KG1 (cell line): Measurements from ENCODE around the gene MGLL.

Experiments
- DNase-seq: peaks from one replicate; lab custom pipeline; 2025; lab: John Stamatoyannopoulos, UW

Gene MGLL

DNA sequence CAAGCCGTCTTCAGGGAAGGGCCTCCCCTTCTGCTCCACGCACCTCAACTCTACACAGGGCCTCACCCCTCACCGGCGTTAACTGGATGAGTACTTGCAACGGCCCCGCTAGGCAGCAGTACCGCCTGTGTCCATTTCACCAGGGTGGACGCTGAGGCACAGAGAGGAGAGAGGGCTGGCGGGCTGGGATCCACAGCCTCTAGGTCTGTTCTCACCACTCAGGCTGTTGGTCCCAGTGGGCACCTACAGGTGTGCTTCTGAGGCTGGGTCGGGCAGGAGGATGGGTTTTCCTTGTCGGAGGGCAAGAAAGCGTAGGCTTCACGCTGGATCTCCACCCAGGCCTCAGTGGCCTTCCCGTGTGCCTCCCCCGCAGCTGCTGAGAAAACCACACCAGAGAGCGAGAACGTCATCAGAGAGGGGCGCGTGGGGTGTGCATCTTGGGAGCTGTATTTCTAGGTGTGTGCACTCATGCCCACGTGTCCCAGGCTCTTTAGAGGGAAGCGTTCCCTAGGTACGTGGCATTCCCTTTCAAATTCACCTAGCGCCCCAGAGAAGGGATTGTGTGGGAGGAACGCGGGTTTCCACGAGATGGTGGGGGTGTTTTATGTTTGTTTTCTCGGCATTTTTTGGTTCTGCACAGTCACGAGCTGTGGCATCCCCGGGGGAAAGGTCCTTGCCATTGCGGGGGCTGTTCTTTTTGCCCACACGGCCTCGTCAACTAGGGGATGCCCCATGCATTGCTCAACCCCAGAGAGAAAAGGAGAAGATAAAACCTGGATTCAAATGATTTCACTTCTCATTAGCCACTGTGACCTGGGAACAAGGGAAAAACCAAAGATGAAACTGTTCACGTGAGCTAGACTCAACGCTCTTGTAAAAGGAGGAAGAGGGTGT is 67.7 kb downstream of the MGLL start:
- DNase-seq: no peak

- no peak for DNase-seq
These were observed 68.4 kb downstream of the MGLL start for GRCh38 chr3:127753898-127754410.

- DNase-seq: no peak
These were observed 69.0 kb downstream of the MGLL start for GRCh38 chr3:127753338-127753737.

DNA sequence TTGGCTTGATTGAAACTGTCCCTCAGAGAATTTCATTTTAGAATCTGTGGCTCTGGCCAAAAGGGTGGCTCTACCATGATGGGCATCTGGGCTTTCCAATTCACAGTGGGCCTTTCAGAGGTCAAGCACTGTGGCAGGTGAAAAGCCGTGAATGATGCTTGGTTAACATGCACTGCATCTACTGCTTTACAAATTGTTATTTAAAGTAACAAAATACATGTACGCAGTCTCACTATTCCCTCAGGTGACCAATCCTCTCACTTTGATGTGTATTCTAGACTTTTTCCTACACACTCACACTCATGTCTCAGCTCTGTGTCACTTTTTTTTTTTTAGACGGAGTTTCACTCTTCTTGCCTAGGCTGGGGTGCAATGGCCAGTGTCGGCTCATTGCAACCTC is 70.5 kb downstream of the MGLL start:
- DNase-seq: no peak

DNA sequence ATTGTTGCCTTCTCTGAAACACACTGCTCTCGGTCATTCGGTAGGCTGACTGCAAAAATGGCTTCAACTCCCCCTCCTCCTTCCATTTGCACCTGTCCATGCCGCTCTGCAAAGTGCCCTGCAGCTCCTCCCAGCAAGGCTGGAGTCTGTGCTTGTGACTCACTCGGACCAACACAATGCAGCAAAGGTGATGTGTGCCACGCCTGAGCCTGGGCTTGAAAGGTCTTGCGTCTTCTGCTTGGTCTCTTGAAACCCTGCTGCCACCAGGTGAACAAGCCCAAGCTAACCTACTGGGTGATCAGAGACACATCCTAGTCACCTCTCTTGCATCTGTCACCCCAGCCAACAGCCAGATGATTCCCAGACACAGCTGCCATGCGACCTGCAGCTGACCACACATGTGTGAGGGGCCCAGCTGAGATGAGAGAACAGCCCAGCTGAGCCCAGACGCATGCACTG is 71.1 kb downstream of the MGLL start:
- no peak for DNase-seq

DNA sequence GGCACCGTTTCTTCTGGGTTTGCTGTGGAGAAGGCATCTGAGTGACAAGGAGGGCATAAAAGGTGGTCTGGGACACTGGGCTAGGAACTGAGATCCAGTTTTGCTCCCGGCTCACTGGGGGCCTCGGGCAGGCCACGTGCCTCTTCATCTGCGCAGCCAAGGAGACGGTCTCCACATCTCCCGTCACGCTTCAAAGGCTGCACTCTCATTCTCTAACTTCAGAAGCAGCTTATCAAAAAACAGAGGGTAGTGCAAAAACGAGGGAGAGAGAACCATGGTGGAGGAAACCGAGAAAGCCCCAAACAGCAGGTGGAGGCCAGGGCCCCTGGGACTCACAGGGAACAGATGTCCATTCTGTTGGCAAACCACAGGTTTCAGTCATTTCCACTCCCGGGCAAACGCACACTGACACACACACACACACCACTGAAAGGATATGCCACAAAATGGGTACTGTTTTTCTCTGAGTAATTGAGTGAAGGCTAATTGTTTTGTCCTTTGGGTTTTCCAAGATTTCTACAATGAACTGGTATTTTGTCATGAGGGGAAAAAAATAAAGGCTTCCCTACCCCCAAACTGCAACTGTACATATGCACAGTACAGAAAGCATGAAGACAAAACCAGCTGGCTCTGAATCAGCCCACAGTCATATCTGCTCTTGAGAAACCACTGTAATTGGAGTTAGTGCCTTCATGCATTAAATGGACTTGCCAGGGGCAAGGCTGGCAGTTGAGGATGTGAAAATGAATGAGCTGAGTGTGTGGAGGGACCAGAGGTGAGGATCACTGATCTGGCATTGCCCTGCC is 71.9 kb downstream of the MGLL start:
- no peak for DNase-seq

- no peak for DNase-seq
These were observed 72.5 kb downstream of the MGLL start for GRCh38 chr3:127749787-127750225.

DNA sequence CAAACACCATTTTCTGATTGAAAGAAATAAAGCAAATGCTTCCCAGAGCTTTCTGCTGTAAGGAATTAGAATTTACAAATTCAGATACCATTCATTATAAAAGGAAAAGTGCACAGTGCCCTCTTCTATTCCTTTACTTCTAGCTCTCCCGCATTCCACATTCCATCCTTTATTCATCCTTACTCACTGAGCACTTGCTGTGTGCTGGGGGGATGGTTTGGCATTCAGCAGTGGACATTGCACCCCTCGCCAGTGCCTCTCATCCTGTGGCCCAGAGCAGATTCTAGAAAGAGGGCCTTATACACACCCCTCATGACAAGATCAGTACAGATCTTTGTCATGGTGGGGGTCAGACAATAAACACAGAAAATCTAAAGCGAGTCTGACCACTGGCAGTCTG is 73.0 kb downstream of the MGLL start:
- no peak for DNase-seq

GRCh38 chr3:127748754-127749327 is 73.5 kb downstream of the MGLL start:
- no peak for DNase-seq

DNA sequence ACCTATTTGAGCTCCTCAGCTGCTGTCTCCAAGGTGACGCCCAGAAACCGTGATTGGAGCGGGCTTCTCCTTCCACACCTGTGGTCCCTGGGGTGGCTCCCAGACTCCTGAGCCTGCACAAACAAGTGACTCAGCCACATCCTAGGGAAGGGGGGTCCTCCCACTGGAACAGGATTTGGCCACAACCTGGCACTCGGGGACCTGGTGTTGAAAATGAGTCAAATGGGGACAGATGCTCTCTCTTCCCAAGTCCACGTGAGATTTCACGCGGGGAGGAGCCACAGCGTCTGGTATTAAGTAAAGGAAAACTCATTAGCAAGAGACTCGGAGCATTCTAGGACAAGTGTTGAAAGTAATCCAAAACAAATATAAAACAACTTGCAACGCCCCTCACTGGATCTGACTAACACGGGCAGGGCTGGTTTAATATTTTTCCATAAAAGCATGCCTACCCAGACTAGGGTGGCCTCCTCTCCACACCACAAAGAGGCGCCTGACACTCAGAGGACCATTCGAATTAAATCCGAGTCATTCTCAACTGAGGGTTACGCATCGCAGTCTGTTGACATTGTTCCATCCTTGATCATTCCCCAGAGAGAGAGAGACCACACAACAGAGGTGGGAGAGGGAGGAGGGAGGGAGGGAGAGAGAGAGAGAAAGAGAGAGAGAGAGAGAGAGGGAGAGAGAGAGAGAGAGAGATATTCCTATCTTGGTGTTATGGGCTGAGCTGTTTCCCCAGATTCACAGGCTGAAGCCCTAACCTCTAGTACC is 74.4 kb downstream of the MGLL start:
- no peak for DNase-seq

DNA sequence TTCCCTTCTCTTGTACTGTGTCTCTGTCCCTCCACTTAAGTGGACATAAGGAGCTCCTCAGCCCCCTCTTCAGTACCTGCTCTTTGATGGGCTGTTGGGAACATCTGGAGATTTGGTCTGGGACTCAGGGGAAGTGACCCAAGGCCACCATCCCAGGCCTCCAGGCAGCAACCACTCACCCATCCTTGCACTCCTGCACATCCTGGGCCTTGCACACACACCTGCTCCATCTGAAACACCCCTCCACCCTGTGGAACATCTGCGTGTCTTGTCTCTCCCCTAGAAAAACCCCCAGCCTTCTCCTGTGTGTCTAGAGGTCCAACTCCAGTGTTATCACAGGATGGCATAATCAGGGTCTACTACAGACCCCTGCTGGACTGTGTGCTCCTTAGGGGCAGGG is 75.2 kb downstream of the MGLL start:
- no peak for DNase-seq

DNA sequence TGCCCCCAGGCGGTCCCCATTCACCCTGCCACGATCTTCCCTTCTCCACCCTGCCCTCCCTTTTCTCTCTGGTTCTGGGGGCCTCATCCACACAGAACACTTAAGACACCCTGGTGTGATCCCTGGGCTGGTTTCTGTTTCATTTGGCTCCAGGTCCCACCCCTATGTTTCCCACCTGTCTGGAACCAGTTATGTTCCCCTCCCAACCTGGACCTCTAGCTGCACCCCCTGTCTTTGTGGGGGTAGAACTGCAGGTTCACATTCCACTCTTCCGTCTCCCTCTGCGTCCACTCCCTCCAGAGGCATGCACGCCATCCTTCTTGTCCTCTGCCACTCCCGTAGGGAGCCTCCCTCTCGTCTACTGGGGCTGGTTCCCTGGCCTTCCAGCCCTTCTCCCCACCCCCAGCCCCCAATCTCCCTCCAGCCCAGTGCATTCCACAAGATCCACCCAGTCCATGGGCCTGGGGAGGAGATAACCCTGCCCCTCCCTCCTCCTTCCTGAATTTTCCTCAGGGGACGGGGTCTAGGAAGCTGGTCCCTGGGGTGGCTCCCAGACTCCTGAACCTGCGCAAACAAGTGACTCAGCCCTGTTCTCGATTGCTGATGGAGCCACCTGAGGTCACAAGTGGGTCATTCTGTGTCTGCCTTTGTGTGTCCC is 75.8 kb downstream of the MGLL start:
- no peak for DNase-seq

DNA sequence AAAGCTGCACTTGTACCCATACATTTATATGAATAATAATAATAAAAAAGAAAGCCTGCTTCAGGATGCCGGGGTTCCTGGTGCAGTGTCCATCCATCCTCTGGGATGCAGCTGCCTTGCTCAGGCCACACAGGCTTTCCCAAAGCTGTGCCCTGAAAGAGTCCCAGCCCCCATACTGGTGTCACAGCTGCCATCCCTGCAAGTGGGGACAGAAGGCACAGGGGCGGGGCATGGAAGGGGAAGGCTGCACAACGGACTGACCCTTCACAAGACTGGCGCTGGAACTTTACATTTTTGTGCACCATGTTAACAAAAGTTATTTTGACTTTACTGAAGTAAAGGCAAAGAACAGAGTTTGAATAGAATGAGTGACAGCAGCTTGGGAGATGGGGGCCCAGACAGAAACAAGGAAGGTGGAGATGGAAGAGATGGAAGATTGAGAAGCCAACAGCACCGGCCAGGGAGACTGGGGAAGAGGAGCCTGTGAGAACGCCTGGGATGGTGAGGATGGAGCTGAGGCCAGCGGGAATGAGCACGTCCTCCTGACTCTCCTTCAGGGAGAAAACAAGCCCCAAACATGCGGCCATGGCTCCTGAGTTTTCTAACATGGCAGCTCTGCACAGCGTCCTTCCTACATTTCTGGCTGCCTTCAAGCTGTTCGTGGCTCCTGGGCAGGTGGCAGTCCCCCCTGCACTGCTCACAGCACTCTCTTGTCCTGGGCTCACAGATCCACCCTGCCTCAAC is 76.5 kb downstream of the MGLL start:
- no peak for DNase-seq

- DNase-seq: no peak
These were observed 77.4 kb downstream of the MGLL start for GRCh38 chr3:127744875-127745274.

- DNase-seq: no peak
These were observed 78.0 kb downstream of the MGLL start for GRCh38 chr3:127744253-127744815.

GRCh38 chr3:127743351-127744252 is 78.7 kb downstream of the MGLL start:
- DNase-seq: no peak

- DNase-seq: no peak
These were observed 79.7 kb downstream of the MGLL start for GRCh38 chr3:127742580-127742979.

- no peak for DNase-seq
These were observed 80.6 kb downstream of the MGLL start for GRCh38 chr3:127741690-127742089.

DNA sequence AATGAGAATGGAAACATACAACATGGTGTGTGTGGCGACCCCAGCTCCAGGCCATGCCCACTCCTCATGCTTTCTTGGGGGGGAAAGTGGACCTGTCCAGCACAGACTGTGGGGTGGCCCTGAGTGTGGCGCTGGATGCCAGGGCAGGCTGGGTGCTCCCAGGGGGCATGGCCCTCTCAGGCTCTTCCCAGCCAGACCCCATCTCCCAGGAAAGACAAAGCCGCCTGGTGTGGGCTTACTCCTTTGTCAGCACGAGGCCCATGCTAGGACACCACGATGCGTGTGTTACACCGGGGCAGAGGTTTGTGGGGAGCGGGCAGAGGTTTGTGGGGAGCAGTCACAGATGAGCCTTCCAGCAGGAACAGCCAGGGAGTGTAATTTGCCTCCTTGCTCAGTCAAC is 81.1 kb downstream of the MGLL start:
- no peak for DNase-seq
